ENCODE results near the gene DGAT2L6. TPM values are rescaled to one million over a fixed set of nuclear protein-coding genes. Genes with fewer than 3 reads are reported as not detected.

DGAT2L6 gene
- total RNA-seq, 1 experiment from 2014 or later: not detected

DNA sequence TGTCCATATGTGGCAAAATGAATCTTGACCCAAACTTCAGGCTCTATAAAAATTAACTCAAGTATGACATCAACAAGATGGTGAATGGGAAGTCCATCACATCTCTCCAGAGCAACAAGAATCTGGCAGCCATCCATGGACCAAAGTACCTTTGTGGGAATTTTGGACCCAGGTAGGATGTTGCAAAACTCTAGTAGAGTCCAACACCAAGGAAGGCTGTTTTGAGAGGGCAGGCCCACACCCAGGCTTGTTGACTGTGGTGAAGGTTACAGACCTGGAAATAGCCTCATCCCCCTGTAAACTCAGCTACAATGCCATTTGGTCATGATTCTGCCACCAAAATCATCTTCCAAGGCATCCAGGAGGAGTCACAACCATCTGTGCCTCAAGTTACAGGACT lies 12.9 kb downstream of the DGAT2L6 start:
- no peak overlapping the region for H3K4me2 ChIP-seq (ENCODE audit: insufficient read depth, insufficient read length, low read length)
- no peak for DNase-seq
- no peak overlapping the region for H2BK5ac ChIP-seq (ENCODE audit: insufficient read length, low read length)
- no peaks in the 10 kb centered on the region for H4K20me1 ChIP-seq (ENCODE audit: control insufficient read depth, insufficient read depth, insufficient read length)
- Mint-ChIP-seq H3K4me1 (no peaks in the 10 kb centered on the region), H3K4me3 (no peak overlapping the region), H3K27me3 (ENCODE audit: low read depth) (no peaks in the 10 kb centered on the region; the same call in 1 of the 2 replicates), H3K9me3 (peaks cover 64 to 65% of the 10 kb centered on the region in 2 experiments), H3K27ac (no peak overlapping the region), H3K36me3 (ENCODE audit: insufficient read depth in 1 of 3, low read depth in 3 of 3) (peaks cover 0 to 2% (median 0%) of the 10 kb centered on the region in 3 experiments; a peak in 2 of 7 replicates)
- no peak overlapping the region for H2BK120ac ChIP-seq (ENCODE audit: low read depth, low read length, poor library complexity, severe bottlenecking)
- no peak overlapping the region for H4K5ac ChIP-seq (ENCODE audit: insufficient read length, low read depth, low read length)
- TF ChIP-seq, protein P1, sequence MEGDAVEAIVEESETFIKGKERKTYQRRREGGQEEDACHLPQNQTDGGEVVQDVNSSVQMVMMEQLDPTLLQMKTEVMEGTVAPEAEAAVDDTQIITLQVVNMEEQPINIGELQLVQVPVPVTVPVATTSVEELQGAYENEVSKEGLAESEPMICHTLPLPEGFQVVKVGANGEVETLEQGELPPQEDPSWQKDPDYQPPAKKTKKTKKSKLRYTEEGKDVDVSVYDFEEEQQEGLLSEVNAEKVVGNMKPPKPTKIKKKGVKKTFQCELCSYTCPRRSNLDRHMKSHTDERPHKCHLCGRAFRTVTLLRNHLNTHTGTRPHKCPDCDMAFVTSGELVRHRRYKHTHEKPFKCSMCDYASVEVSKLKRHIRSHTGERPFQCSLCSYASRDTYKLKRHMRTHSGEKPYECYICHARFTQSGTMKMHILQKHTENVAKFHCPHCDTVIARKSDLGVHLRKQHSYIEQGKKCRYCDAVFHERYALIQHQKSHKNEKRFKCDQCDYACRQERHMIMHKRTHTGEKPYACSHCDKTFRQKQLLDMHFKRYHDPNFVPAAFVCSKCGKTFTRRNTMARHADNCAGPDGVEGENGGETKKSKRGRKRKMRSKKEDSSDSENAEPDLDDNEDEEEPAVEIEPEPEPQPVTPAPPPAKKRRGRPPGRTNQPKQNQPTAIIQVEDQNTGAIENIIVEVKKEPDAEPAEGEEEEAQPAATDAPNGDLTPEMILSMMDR (conservative IDR thresholded peaks at IDR 0.05): no peak
- no peak overlapping the region for H2BK12ac ChIP-seq (ENCODE audit: insufficient read length, low read depth, low read length)
- peaks cover 14% of the 10 kb centered on the region for H3K9me3 ChIP-seq (ENCODE audit: control insufficient read depth, low read depth, low read length)
- no peaks in the 10 kb centered on the region for H3K27me3 ChIP-seq (ENCODE audit: insufficient read depth, low read length)
- no peak overlapping the region for H2BK15ac ChIP-seq (ENCODE audit: low read depth, low read length)
- H2AK5ac ChIP-seq (ENCODE audit: insufficient read length, low read length): no peak overlapping the region
- H3K56ac ChIP-seq (ENCODE audit: insufficient read length, low read depth, low read length): no peak overlapping the region
- no peaks in the 10 kb centered on the region for H3K23me2 ChIP-seq (ENCODE audit: insufficient read length, low read depth, low read length, poor library complexity, severe bottlenecking)
- H4K8ac ChIP-seq (replicated peaks; ENCODE audit: insufficient read length, low read depth, low read length): no peak overlapping the region
- no peak overlapping the region for H3K14ac ChIP-seq (ENCODE audit: insufficient read depth, low read length)
- no peak overlapping the region for H3K27ac ChIP-seq (ENCODE audit: insufficient read length, low read depth, low read length)
- H3K9ac ChIP-seq (ENCODE audit: extremely low read depth, insufficient read length, low read length): no peak overlapping the region
- H3K79me1 ChIP-seq (ENCODE audit: insufficient read depth, low read depth, low read length, poor library complexity, severe bottlenecking): no peaks in the 10 kb centered on the region
- no peak overlapping the region for H2AFZ ChIP-seq (ENCODE audit: low read length)
- H2BK20ac ChIP-seq (ENCODE audit: low read depth, low read length, poor library complexity, severe bottlenecking): no peak overlapping the region
- no peaks in the 10 kb centered on the region for H3K79me2 ChIP-seq (ENCODE audit: insufficient read depth, low read length)
- H3K4me1 ChIP-seq (ENCODE audit: insufficient read depth, low read length): no peaks in the 10 kb centered on the region
- H4K91ac ChIP-seq (ENCODE audit: insufficient read length, low read depth, low read length): no peak overlapping the region
- no peak overlapping the region for H3K18ac ChIP-seq (ENCODE audit: insufficient read length, low read depth, low read length)
- H3K4ac ChIP-seq (ENCODE audit: low read depth, low read length): no peak overlapping the region
- no peak overlapping the region for H3T11ph ChIP-seq (ENCODE audit: low read length)
- no peak overlapping the region for H3K23ac ChIP-seq (ENCODE audit: insufficient read length, low read depth, low read length)
